ENCODE data around the gene TRAF2. TPM values are rescaled to one million over a fixed set of nuclear protein-coding genes. Genes with fewer than 3 reads are reported as not detected.

The TRAF2 gene
- total RNA-seq, 4 donors from 2014 or later: 5.0 to 10.8 (median 10.6) TPM

DNA sequence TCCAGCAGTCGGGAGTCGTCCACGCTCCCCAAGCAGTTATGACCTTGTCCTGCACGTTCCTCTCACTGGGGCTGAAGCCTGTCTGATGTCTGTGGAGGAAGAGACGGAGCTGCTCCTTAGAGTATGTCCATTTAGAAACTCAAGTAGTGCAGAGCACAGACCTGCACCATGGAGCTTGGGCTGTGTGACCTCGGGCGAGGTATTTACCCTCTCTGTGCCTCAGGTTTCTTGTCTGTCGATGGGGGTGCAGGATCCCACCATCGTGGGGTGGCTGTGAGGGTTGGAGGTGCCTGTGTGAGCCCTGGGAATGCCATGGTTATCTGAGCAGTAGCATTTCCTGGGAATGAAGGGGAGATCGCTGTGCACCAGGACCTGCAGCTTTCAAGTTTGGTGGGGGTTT, 14.2 kb downstream of the TRAF2 start:
- DNase-seq (ENCODE audit: low spot score in 2 of 2): no peak
- Histone ChIP-seq H3K36me3 (peaks cover 0 to 28% (median 0%) of the 10 kb centered on the region in 3 donors), H3K27ac (peak overlapping the region in 2 of 4 donors; percentile 77 to 90), H3K4me1 (peaks cover 0 to 32% (median 27%) of the 10 kb centered on the region in 4 donors), H3K9me3 (no peaks in the 10 kb centered on the region), H3K4me3 (no peak overlapping the region), H3K27me3 (no peaks in the 10 kb centered on the region)
- TF ChIP-seq POLR2A (IDR thresholded peaks at IDR 0.05) (no peak), CTCF (IDR thresholded peaks at IDR 0.05) (no peak), EP300 (IDR thresholded peaks at IDR 0.05) (no peak)
- 84 to 96% methylated on average over 10 of the region's 10 CpGs for WGBS, 2 donors

DNA sequence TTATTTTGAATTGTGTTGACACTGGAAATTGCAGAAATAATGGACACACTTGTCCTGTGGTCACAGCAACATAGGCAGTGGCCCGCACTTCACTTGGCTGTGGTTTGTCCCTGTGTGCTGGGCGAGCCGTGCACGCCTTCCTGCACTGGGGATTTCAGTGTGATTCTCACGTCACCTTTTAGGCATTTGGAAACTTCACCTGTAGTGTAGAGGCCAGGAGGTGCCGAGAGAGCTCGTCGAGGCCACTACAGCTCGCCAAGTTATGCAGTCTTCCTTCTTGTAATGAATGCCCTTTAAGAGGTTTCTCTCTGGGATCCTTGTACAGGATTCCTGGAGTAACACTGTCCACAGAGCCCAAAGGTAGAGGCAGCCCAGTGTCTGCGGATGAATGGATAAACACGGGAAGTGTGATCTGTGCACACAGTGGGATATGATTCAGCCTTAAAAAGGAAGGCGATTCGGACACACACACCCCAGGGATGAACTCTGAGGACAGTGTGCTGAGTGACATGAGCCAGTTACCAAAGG, 14.7 kb downstream of the TRAF2 start:
- no peak for DNase-seq (ENCODE audit: low spot score in 2 of 2)
- peak overlapping the region; percentile 62 to 90 (median 82) for H3K27ac ChIP-seq
- TF ChIP-seq POLR2A (IDR thresholded peaks at IDR 0.05): no peak
- no peak for TF ChIP-seq EP300 (IDR thresholded peaks at IDR 0.05)
- no peak for TF ChIP-seq CTCF (IDR thresholded peaks at IDR 0.05)
- H3K4me1 ChIP-seq: peaks cover 0 to 32% (median 27%) of the 10 kb centered on the region in 4 donors
- peaks cover 0 to 29% (median 0%) of the 10 kb centered on the region in 3 donors for H3K36me3 ChIP-seq
- H3K9me3 ChIP-seq: no peaks in the 10 kb centered on the region
- no peaks in the 10 kb centered on the region for H3K27me3 ChIP-seq
- H3K4me3 ChIP-seq: no peak overlapping the region
- WGBS, 2 donors: 80 to 81% methylated on average over 13 of the region's 13 CpGs

- TF ChIP-seq POLR2A (IDR thresholded peaks at IDR 0.05) (peak in 1 of 2 donors; percentile 22), EP300 (IDR thresholded peaks at IDR 0.05) (peak in 1 of 2 donors; percentile 35), CTCF (IDR thresholded peaks at IDR 0.05) (no peak)
- no peak for DNase-seq (ENCODE audit: low spot score in 2 of 2)
- Histone ChIP-seq H3K4me1 (peaks cover 0 to 32% (median 27%) of the 10 kb centered on the region in 4 donors), H3K9me3 (no peaks in the 10 kb centered on the region), H3K27ac (peak overlapping the region; percentile 62 to 90 (median 82)), H3K36me3 (peaks cover 0 to 35% (median 0%) of the 10 kb centered on the region in 3 donors), H3K27me3 (no peaks in the 10 kb centered on the region), H3K4me3 (peak overlapping the region; percentile 3 to 25 (median 16))
- WGBS, 2 donors: 34 to 37% methylated on average over 14 to 20 of the region's 20 CpGs
Measured at GRCh38 chr9:136901516-136902258, 15.4 kb downstream of the TRAF2 start.

DNA sequence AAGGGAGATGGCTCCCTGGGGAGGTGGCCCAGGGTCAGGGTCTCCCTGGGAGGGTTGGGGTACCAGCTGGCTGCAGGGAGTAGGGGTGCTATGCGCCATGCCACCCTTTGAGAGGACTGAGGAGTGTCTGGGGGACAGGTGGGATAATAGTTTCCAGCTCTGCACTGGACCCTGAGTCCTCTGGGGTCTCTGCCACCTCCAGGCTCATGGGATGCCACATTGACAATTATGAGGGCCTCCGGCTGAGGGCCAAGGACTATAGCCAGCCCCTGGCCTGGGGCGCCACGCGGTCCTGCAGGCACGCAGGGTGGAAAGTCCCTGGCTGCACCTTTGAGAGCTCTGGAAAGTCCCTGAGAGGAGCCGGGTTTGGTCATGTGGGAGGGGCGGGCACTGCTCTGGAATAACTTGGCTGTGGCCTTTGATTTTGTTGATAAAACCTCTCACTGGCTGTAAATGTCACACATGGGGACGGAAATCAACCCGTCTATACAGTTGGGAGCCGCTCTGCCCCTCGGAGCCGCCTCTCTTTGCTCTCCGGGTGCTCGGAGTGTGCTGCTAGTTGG, 16.0 kb downstream of the TRAF2 start:
- Histone ChIP-seq H3K27me3 (no peaks in the 10 kb centered on the region), H3K36me3 (peaks cover 0 to 41% (median 0%) of the 10 kb centered on the region in 3 donors), H3K4me3 (peak overlapping the region; percentile 3 to 25 (median 16)), H3K4me1 (peaks cover 0 to 32% (median 27%) of the 10 kb centered on the region in 4 donors), H3K27ac (peak overlapping the region; percentile 62 to 90 (median 82)), H3K9me3 (no peaks in the 10 kb centered on the region)
- TF ChIP-seq EP300 (IDR thresholded peaks at IDR 0.05): peak in 1 of 2 donors; percentile 41
- TF ChIP-seq CTCF (IDR thresholded peaks at IDR 0.05): no peak
- DNase-seq (ENCODE audit: low spot score in 2 of 2): peak in 1 of 2 donors; percentile 9
- 13 to 26% methylated on average over 9 to 15 of the region's 15 CpGs for whole genome bisulfite sequencing, 2 donors

Data from tibial nerve (tissue), 4 donors.